GM12864 (cell line): ENCODE data around the gene MTF2.
A peak's percentile ranks its signal among the peaks of the same experiment; 100 is the strongest.
"Not testable (repeated sequence)": the region's sequence is repeated elsewhere in the genome, so short reads cannot be mapped to it uniquely, and the experiment has no call there.

Experiments used
- DNase-seq: peaks from one replicate; pipeline ENCODE4 v3.0.0-alpha.2; 2011; ENCODE audit warnings: low read depth
- H3K4me3 ChIP-seq: 2 replicates; pipeline ENCODE4 v1.5.1; 2011; ENCODE audit warnings: mild to moderate bottlenecking, low read depth, low read length, control low read depth
- CTCF ChIP-seq: IDR thresholded peaks from 2 replicates; pipeline ENCODE4 v1.5.1; 2011; ENCODE audit warnings: low read depth, mild to moderate bottlenecking, moderate library complexity, low read length, control low read depth, inconsistent platforms; ENCODE audit errors: missing control alignments

MTF2 gene

GRCh38 chr1:93164816-93165215 lies 85.7 kb downstream of the MTF2 start:
- no peak for DNase-seq
- H3K4me3 ChIP-seq: no peak overlapping the region
- no peak for TF ChIP-seq CTCF

GRCh38 chr1:93165895-93166294 lies 86.8 kb downstream of the MTF2 start:
- H3K4me3 ChIP-seq, DNase-seq: not testable (repeated sequence)

GRCh38 chr1:93167006-93167405 lies 87.9 kb downstream of the MTF2 start:
- DNase-seq: no peak
- no peak for TF ChIP-seq CTCF
- no peak overlapping the region for H3K4me3 ChIP-seq

- not testable (repeated sequence) for H3K4me3 ChIP-seq, DNase-seq
These were observed 91.1 kb downstream of the MTF2 start for GRCh38 chr1:93170141-93170678.

GRCh38 chr1:93171549-93172034 lies 92.5 kb downstream of the MTF2 start:
- no peak overlapping the region for H3K4me3 ChIP-seq
- DNase-seq: no peak
- no peak for TF ChIP-seq CTCF

GRCh38 chr1:93172778-93173177 lies 93.7 kb downstream of the MTF2 start:
- DNase-seq: no peak
- no peak for TF ChIP-seq CTCF
- no peak overlapping the region for H3K4me3 ChIP-seq

- H3K4me3 ChIP-seq, DNase-seq: not testable (repeated sequence)
These were observed 95.6 kb downstream of the MTF2 start for GRCh38 chr1:93174638-93175037.

- DNase-seq: no peak
- H3K4me3 ChIP-seq: peak overlapping the region; percentile 97
- no peak for TF ChIP-seq CTCF
These were observed 98.9 kb downstream of the MTF2 start for GRCh38 chr1:93177991-93178390.

GRCh38 chr1:93178418-93178817 lies 99.3 kb downstream of the MTF2 start:
- DNase-seq: no peak
- peak overlapping the region; percentile 97 for H3K4me3 ChIP-seq
- TF ChIP-seq CTCF: no peak
